ENCODE results near the gene SLC30A4. TPM values are rescaled to one million over a fixed set of nuclear protein-coding genes. Genes with fewer than 3 reads are reported as not detected.
A peak's percentile ranks its signal among the peaks of the same experiment; 100 is the strongest.

SLC30A4 gene
- total RNA-seq, 1 experiment from 2014 or later: not detected

DNA sequence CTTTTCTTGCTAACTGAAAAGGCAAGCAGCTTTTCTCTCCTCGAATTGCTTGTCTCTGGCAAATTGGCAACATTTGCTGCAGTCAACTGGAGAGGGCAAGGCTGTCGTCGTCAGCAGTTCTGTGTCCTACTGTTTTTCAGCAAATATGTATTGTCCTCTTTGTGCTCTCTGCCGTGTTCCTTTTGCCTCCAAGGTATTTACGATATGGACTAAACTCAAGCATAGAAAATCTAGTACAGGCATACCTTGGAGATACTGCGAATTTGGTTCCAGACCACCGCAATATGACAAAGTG is 558 bp upstream of the SLC30A4 start:
- no peak overlapping the region for H2AFZ ChIP-seq (ENCODE audit: low read length)
- no peak overlapping the region for H2BK12ac ChIP-seq (ENCODE audit: insufficient read length, low read depth, low read length)
- no peak overlapping the region for H3K4ac ChIP-seq (ENCODE audit: low read depth, low read length)
- H2BK120ac ChIP-seq (ENCODE audit: low read depth, low read length, poor library complexity, severe bottlenecking): no peak overlapping the region
- no peak overlapping the region for H3K27ac ChIP-seq (ENCODE audit: insufficient read length, low read depth, low read length)
- no peak overlapping the region for H3K18ac ChIP-seq (ENCODE audit: insufficient read length, low read depth, low read length)
- no peak overlapping the region for H3K23ac ChIP-seq (ENCODE audit: insufficient read length, low read depth, low read length)
- no peaks in the 10 kb centered on the region for H3K9me3 ChIP-seq (ENCODE audit: control insufficient read depth, low read depth, low read length)
- no peak for DNase-seq
- no peak overlapping the region for H2BK15ac ChIP-seq (ENCODE audit: low read depth, low read length)
- no peak overlapping the region for H3K56ac ChIP-seq (ENCODE audit: insufficient read length, low read depth, low read length)
- no peaks in the 10 kb centered on the region for H3K79me2 ChIP-seq (ENCODE audit: insufficient read depth, low read length)
- peak overlapping the region; percentile 71 to 86 for H3K4me3 Mint-ChIP-seq
- H3K27ac Mint-ChIP-seq: no peak overlapping the region
- peaks cover 93% of the 10 kb centered on the region for H3K27me3 Mint-ChIP-seq (ENCODE audit: low read depth)
- H3K27me3 ChIP-seq (ENCODE audit: insufficient read depth, low read length): peaks cover 39% of the 10 kb centered on the region
- TF ChIP-seq, protein P1, sequence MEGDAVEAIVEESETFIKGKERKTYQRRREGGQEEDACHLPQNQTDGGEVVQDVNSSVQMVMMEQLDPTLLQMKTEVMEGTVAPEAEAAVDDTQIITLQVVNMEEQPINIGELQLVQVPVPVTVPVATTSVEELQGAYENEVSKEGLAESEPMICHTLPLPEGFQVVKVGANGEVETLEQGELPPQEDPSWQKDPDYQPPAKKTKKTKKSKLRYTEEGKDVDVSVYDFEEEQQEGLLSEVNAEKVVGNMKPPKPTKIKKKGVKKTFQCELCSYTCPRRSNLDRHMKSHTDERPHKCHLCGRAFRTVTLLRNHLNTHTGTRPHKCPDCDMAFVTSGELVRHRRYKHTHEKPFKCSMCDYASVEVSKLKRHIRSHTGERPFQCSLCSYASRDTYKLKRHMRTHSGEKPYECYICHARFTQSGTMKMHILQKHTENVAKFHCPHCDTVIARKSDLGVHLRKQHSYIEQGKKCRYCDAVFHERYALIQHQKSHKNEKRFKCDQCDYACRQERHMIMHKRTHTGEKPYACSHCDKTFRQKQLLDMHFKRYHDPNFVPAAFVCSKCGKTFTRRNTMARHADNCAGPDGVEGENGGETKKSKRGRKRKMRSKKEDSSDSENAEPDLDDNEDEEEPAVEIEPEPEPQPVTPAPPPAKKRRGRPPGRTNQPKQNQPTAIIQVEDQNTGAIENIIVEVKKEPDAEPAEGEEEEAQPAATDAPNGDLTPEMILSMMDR (conservative IDR thresholded peaks at IDR 0.05): no peak
- H3K9me3 Mint-ChIP-seq: no peaks in the 10 kb centered on the region; a peak in 1 of 5 replicates
- no peak overlapping the region for H3T11ph ChIP-seq (ENCODE audit: low read length)
- WGBS (ENCODE audit: extremely low coverage, insufficient read length, low lambda C conversion rate): no CpG with 5 or more reads among the region's 7 CpGs
- H4K91ac ChIP-seq (ENCODE audit: insufficient read length, low read depth, low read length): no peak overlapping the region
- no peaks in the 10 kb centered on the region for H3K79me1 ChIP-seq (ENCODE audit: insufficient read depth, low read depth, low read length, poor library complexity, severe bottlenecking)
- H3K4me1 ChIP-seq (ENCODE audit: insufficient read depth, low read length): no peaks in the 10 kb centered on the region
- H3K4me2 ChIP-seq (ENCODE audit: insufficient read depth, insufficient read length, low read length): peak overlapping the region; percentile 75
- no peaks in the 10 kb centered on the region for H4K20me1 ChIP-seq (ENCODE audit: control insufficient read depth, insufficient read depth, insufficient read length)
- no peak overlapping the region for H4K8ac ChIP-seq (replicated peaks; ENCODE audit: insufficient read length, low read depth, low read length)
- no peak overlapping the region for H2BK20ac ChIP-seq (ENCODE audit: low read depth, low read length, poor library complexity, severe bottlenecking)
- no peak overlapping the region for H2AK5ac ChIP-seq (ENCODE audit: insufficient read length, low read length)
- H4K5ac ChIP-seq (ENCODE audit: insufficient read length, low read depth, low read length): no peak overlapping the region
- no peaks in the 10 kb centered on the region for H3K36me3 Mint-ChIP-seq (ENCODE audit: insufficient read depth in 1 of 3, low read depth in 3 of 3)
- H3K23me2 ChIP-seq (ENCODE audit: insufficient read length, low read depth, low read length, poor library complexity, severe bottlenecking): peaks cover 6% of the 10 kb centered on the region
- no peak overlapping the region for H3K14ac ChIP-seq (ENCODE audit: insufficient read depth, low read length)
- H3K4me1 Mint-ChIP-seq: peaks cover 5 to 9% of the 10 kb centered on the region in 2 experiments; a peak in 3 of 4 replicates
- H3K9ac ChIP-seq (ENCODE audit: extremely low read depth, insufficient read length, low read length): no peak overlapping the region
- no peak overlapping the region for H2BK5ac ChIP-seq (ENCODE audit: insufficient read length, low read length)

Data from H9 (cell line).